ENCODE results near the gene RAB3IP.

DNA sequence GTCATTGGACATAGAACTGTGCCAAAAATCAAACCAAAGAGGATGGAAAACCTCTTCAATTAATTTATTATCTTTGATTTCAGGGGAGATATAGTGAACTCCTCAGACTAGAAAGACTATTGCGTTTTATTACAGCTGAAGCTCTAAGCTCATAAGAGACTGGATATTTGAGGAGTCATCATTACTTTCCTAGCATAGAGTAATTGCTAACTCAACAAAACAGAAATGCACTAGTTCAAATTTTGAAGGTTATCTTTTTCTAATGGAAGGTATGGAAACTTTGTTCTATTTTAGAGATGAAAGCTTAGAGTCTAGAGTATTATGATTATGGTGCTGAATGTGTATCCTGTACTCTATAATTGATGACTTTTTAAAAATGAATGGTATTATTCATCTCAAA is 34.3 kb upstream of the RAB3IP start:
- TF ChIP-seq, protein P1, sequence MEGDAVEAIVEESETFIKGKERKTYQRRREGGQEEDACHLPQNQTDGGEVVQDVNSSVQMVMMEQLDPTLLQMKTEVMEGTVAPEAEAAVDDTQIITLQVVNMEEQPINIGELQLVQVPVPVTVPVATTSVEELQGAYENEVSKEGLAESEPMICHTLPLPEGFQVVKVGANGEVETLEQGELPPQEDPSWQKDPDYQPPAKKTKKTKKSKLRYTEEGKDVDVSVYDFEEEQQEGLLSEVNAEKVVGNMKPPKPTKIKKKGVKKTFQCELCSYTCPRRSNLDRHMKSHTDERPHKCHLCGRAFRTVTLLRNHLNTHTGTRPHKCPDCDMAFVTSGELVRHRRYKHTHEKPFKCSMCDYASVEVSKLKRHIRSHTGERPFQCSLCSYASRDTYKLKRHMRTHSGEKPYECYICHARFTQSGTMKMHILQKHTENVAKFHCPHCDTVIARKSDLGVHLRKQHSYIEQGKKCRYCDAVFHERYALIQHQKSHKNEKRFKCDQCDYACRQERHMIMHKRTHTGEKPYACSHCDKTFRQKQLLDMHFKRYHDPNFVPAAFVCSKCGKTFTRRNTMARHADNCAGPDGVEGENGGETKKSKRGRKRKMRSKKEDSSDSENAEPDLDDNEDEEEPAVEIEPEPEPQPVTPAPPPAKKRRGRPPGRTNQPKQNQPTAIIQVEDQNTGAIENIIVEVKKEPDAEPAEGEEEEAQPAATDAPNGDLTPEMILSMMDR (IDR thresholded peaks at IDR 0.05), result no peak
- TF ChIP-seq POLR2AphosphoS5 (IDR thresholded peaks at IDR 0.05) (no peak), POLR2A (IDR thresholded peaks at IDR 0.05) (no peak)

Data from breast epithelium (tissue), 3 donors.